H9 (cell line): ENCODE results near the gene ZBTB49. TPM values are rescaled to one million over a fixed set of nuclear protein-coding genes. Genes with fewer than 3 reads are reported as not detected.

Experiments used
- DNase-seq: peaks from one replicate; pipeline ENCODE4 v3.0.0-alpha.2; 2017
- H2AFZ ChIP-seq: one replicate; pipeline ENCODE4 v1.6.1; 2013; ENCODE audit warnings: mild to moderate bottlenecking, low read length, control low read depth, moderate library complexity
- H2AK5ac ChIP-seq: 2 replicates; pipeline ENCODE4 v1.6.1; 2013; ENCODE audit warnings: low read length, control low read depth, mixed read lengths; ENCODE audit not compliant: insufficient read length
- H2BK120ac ChIP-seq: one replicate; pipeline ENCODE4 v1.6.1; 2013; ENCODE audit warnings: low read depth, mild to moderate bottlenecking, low read length, control low read depth, inconsistent platforms; ENCODE audit not compliant: poor library complexity, severe bottlenecking
- H2BK12ac ChIP-seq: 2 replicates; pipeline ENCODE4 v1.6.1; 2013; ENCODE audit warnings: low read length, control low read depth, mixed read lengths, low read depth; ENCODE audit not compliant: insufficient read length
- H2BK15ac ChIP-seq: 2 replicates; pipeline ENCODE4 v1.6.1; 2013; ENCODE audit warnings: low read depth, low read length, control low read depth
- H2BK20ac ChIP-seq: one replicate; pipeline ENCODE4 v1.6.1; 2013; ENCODE audit warnings: low read depth, mild to moderate bottlenecking, low read length, control low read depth, inconsistent platforms; ENCODE audit not compliant: poor library complexity, severe bottlenecking
- H2BK5ac ChIP-seq: 2 replicates; pipeline ENCODE4 v1.6.1; 2013; ENCODE audit warnings: low read length, control low read depth, mixed read lengths; ENCODE audit not compliant: insufficient read length
- H3K14ac ChIP-seq: 2 replicates; pipeline ENCODE4 v1.6.1; 2013; ENCODE audit warnings: low read length, control low read depth; ENCODE audit not compliant: insufficient read depth
- H3K18ac ChIP-seq: 2 replicates; pipeline ENCODE4 v1.6.1; 2013; ENCODE audit warnings: low read depth, mild to moderate bottlenecking, mixed read lengths, low read length, control low read depth; ENCODE audit not compliant: insufficient read length
- H3K23ac ChIP-seq: 2 replicates; pipeline ENCODE4 v1.6.1; 2013; ENCODE audit warnings: low read length, control low read depth, mixed read lengths, low read depth; ENCODE audit not compliant: insufficient read length
- H3K23me2 ChIP-seq: 2 replicates; pipeline ENCODE4 v1.6.1; 2013; ENCODE audit warnings: low read depth, mild to moderate bottlenecking, mixed read lengths, low read length, control low read depth; ENCODE audit not compliant: insufficient read length, poor library complexity, severe bottlenecking
- H3K27ac ChIP-seq: 2 replicates; pipeline ENCODE4 v1.5.1; 2013; ENCODE audit warnings: low read length, control low read depth, mixed read lengths, low read depth; ENCODE audit not compliant: insufficient read length
- H3K27me3 ChIP-seq: 2 replicates; pipeline ENCODE4 v1.6.1; 2013; ENCODE audit warnings: low read length, control low read depth, inconsistent platforms; ENCODE audit not compliant: insufficient read depth
- H3K4ac ChIP-seq: 2 replicates; pipeline ENCODE4 v1.6.1; 2013; ENCODE audit warnings: low read depth, mild to moderate bottlenecking, control low read depth, inconsistent platforms, low read length, moderate library complexity
- H3K4me1 ChIP-seq: 2 replicates; pipeline ENCODE4 v1.6.1; 2013; ENCODE audit warnings: low read length, control low read depth, inconsistent platforms; ENCODE audit not compliant: insufficient read depth
- H3K4me2 ChIP-seq: 2 replicates; pipeline ENCODE4 v1.6.1; 2013; ENCODE audit warnings: low read length, control low read depth, mixed read lengths; ENCODE audit not compliant: insufficient read length, insufficient read depth
- H3K56ac ChIP-seq: 2 replicates; pipeline ENCODE4 v1.6.1; 2013; ENCODE audit warnings: low read depth, mild to moderate bottlenecking, mixed read lengths, low read length, control low read depth; ENCODE audit not compliant: insufficient read length
- H3K79me1 ChIP-seq: 2 replicates; pipeline ENCODE4 v1.6.1; 2013; ENCODE audit warnings: low read depth, mild to moderate bottlenecking, moderate library complexity, low read length, control low read depth, inconsistent platforms; ENCODE audit not compliant: insufficient read depth, poor library complexity, severe bottlenecking
- H3K79me2 ChIP-seq: 2 replicates; pipeline ENCODE4 v1.6.1; 2013; ENCODE audit warnings: low read length, control low read depth, inconsistent platforms; ENCODE audit not compliant: insufficient read depth
- H3K9ac ChIP-seq: 2 replicates; pipeline ENCODE4 v1.6.1; 2013; ENCODE audit warnings: low read length, control low read depth, mixed read lengths; ENCODE audit not compliant: insufficient read length; ENCODE audit errors: extremely low read depth
- H3K9me3 ChIP-seq: one replicate; pipeline ENCODE4 v1.6.1; 2013; ENCODE audit warnings: low read depth, low read length, inconsistent platforms; ENCODE audit not compliant: control insufficient read depth
- H3T11ph ChIP-seq: one replicate; pipeline ENCODE4 v1.6.1; 2013; ENCODE audit warnings: mild to moderate bottlenecking, low read length, control low read depth, inconsistent platforms
- H4K20me1 ChIP-seq: one replicate; pipeline ENCODE4 v1.6.1; 2013; ENCODE audit not compliant: control insufficient read depth, insufficient read length, insufficient read depth
- H4K5ac ChIP-seq: 2 replicates; pipeline ENCODE4 v1.6.1; 2013; ENCODE audit warnings: low read depth, mild to moderate bottlenecking, mixed read lengths, low read length, control low read depth; ENCODE audit not compliant: insufficient read length
- H4K8ac ChIP-seq: replicated peaks from 2 replicates; pipeline ENCODE4 v1.6.1; 2013; ENCODE audit warnings: low read length, control low read depth, mixed read lengths, low read depth; ENCODE audit not compliant: insufficient read length
- H4K91ac ChIP-seq: 2 replicates; pipeline ENCODE4 v1.6.1; 2013; ENCODE audit warnings: low read depth, mild to moderate bottlenecking, moderate library complexity, mixed read lengths, low read length, control low read depth; ENCODE audit not compliant: insufficient read length
- H3K27ac Mint-ChIP-seq, 3 experiments: 2 replicates in 2 of 3; 3 replicates in 1 of 3; pipeline ENCODE4 v1.8.0; 2020 to 2021; ENCODE audit warnings: mixed read lengths in 3 of 3, mild to moderate bottlenecking in 1 of 3, moderate library complexity in 1 of 3
- H3K27me3 Mint-ChIP-seq: 2 replicates; pipeline ENCODE4 v1.8.0; 2021; ENCODE audit warnings: low read depth, mild to moderate bottlenecking, moderate library complexity, mixed read lengths
- H3K36me3 Mint-ChIP-seq, 3 experiments: 2 replicates in 2 of 3; 3 replicates in 1 of 3; pipeline ENCODE4 v1.8.0; 2020 to 2021; ENCODE audit warnings: low read depth in 3 of 3, mixed read lengths in 3 of 3; ENCODE audit not compliant: insufficient read depth in 1 of 3
- H3K4me1 Mint-ChIP-seq, 2 experiments: 2 replicates each; pipeline ENCODE4 v1.8.0; 2020; ENCODE audit warnings: mixed read lengths in 2 of 2
- H3K4me3 Mint-ChIP-seq, 2 experiments: 2 replicates in 1 of 2; 3 replicates in 1 of 2; pipeline ENCODE4 v1.8.0; 2020 to 2021; ENCODE audit warnings: mild to moderate bottlenecking in 2 of 2, mixed read lengths in 2 of 2, moderate library complexity in 1 of 2
- H3K9me3 Mint-ChIP-seq, 2 experiments: 2 replicates in 1 of 2; 3 replicates in 1 of 2; pipeline ENCODE4 v1.8.0; 2020; ENCODE audit warnings: mild to moderate bottlenecking in 2 of 2, mixed read lengths in 2 of 2, moderate library complexity in 1 of 2
- CTCF ChIP-seq: fragments of 200-600 bp; sonication (generic); conservative IDR thresholded peaks from 3 replicates; pipeline ENCODE4 v1.8.0; 2021; ENCODE audit warnings: antibody characterized with exemption, mild to moderate bottlenecking
- WGBS: extraction: QIAGEN DNeasy Blood & Tissue Kit; methylation state at CpG from one replicate; pipeline ENCODE4 v1.1.7; 2013; ENCODE audit warnings: missing lambda C conversion rate, low lambda C conversion rate, mixed read lengths; ENCODE audit not compliant: insufficient read length; ENCODE audit errors: extremely low coverage; 5-methylcytosine and 5-hydroxymethylcytosine counted together
- total RNA-seq: library from RNA; stranded (reverse); gene quantifications from 2 replicates; pipeline ENCODE4 v1.2.1, GENCODE V29; 2021

ZBTB49 gene
- total RNA-seq, 1 experiment from 2014 or later, result 8.7 TPM

GRCh38 chr4:4321951-4322688, 32.1 kb downstream of the ZBTB49 start:
- Histone ChIP-seq H4K5ac (no peak overlapping the region), H3K23ac (no peak overlapping the region), H2AK5ac (no peak overlapping the region), H3K23me2 (no peaks in the 10 kb centered on the region), H3K79me2 (no peaks in the 10 kb centered on the region), H2BK120ac (no peak overlapping the region), H2AFZ (no peak overlapping the region), H3K14ac (no peak overlapping the region), H3T11ph (no peak overlapping the region), H4K8ac (no peak overlapping the region), H2BK5ac (no peak overlapping the region), H3K4ac (no peak overlapping the region), H3K4me2 (no peak overlapping the region), H3K27ac (no peak overlapping the region), H2BK15ac (no peak overlapping the region), H2BK12ac (no peak overlapping the region), H2BK20ac (no peak overlapping the region), H4K20me1 (no peaks in the 10 kb centered on the region), H3K27me3 (no peaks in the 10 kb centered on the region), H3K18ac (no peak overlapping the region), H3K9ac (no peak overlapping the region), H3K9me3 (no peaks in the 10 kb centered on the region), H4K91ac (no peak overlapping the region), H3K56ac (no peak overlapping the region), H3K79me1 (no peaks in the 10 kb centered on the region), H3K4me1 (no peaks in the 10 kb centered on the region)
- no peak overlapping the region; a peak in 1 of 5 replicates for H3K4me3 Mint-ChIP-seq
- no peaks in the 10 kb centered on the region for H3K27me3 Mint-ChIP-seq
- no peak for DNase-seq
- no peak for TF ChIP-seq CTCF
- WGBS, result no CpG with 5 or more reads among the region's 18 CpGs
- H3K4me1 Mint-ChIP-seq, result peaks cover 12% of the 10 kb centered on the region in 2 experiments
- H3K27ac Mint-ChIP-seq, result no peak overlapping the region; a peak in 2 of 7 replicates
- no peaks in the 10 kb centered on the region for H3K9me3 Mint-ChIP-seq
- peaks cover under 1 to 22% (median 20%) of the 10 kb centered on the region in 3 experiments; a peak in 6 of 7 replicates for H3K36me3 Mint-ChIP-seq
